ENCODE results near the gene PLCZ1.

PLCZ1 gene

DNA sequence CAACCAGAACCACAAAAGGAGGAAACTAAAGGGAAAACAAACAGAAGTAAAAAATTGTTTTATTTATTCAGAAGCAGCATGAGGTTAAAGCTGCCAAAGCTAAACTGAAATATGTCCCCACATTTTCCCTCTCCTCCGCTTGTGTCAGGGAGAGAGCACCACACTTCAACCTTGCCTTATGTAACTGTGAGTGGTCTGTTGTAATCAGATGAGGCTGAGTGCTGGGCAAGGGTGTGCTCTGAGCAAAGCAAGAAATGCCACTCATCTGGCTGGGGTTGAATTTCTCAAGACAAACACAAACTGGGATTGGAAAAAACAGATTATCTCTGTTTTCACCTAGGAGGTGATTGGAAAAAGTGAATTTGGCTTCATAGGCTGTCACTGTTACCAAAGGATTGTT is 12.3 kb upstream of the PLCZ1 start:
- Histone ChIP-seq H3K9me3 (ENCODE audit: control insufficient read depth, insufficient read depth, low read length) (no peaks in the 10 kb centered on the region), H3K27ac (ENCODE audit: low read length) (no peak overlapping the region), H3K36me3 (ENCODE audit: control insufficient read depth, insufficient read depth, low read length) (no peaks in the 10 kb centered on the region), H3K27me3 (ENCODE audit: control insufficient read depth, insufficient read depth, low read length) (no peaks in the 10 kb centered on the region), H3K4me1 (ENCODE audit: control insufficient read depth, insufficient read depth, low read length) (peaks cover 11% of the 10 kb centered on the region), H3K4me3 (ENCODE audit: low read length) (no peak overlapping the region)
- WGBS (ENCODE audit: insufficient coverage, insufficient read length), result no CpG with 5 or more reads among the region's 1 CpG
- no peak for DNase-seq (ENCODE audit: low read depth, low spot score)

DNA sequence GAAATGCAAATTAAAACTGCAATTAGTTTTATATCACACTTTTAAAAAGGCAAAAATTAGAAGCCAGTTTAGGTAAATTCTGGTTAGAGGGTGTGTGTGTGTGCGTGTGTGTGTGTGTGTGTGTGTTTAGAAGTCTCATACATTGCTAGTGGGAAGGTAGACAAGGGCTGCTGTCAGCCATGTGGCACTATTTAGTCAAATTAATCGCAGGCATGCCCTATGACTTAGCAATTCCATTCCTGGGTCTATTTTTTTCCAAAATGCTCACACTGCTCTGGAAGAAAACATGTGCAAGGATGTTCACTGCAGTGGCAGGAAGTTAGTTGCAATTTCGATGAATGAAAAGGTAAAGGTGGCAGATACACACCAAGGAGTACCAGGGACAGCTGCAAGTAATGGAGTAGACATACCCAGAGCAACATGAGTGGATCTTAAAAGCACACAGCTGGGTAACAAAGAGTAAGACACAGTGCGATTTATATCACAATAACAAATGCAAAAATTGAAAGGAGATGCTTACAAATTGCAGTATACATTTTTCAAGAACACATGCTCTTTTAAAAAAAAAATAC is 11.7 kb upstream of the PLCZ1 start:
- H3K4me3 ChIP-seq (ENCODE audit: low read length), result no peak overlapping the region
- H3K27ac ChIP-seq (ENCODE audit: low read length), result no peak overlapping the region
- H3K36me3 ChIP-seq (ENCODE audit: control insufficient read depth, insufficient read depth, low read length), result no peaks in the 10 kb centered on the region
- DNase-seq (ENCODE audit: low read depth, low spot score), result no peak
- H3K27me3 ChIP-seq (ENCODE audit: control insufficient read depth, insufficient read depth, low read length), result no peaks in the 10 kb centered on the region
- H3K9me3 ChIP-seq (ENCODE audit: control insufficient read depth, insufficient read depth, low read length), result no peaks in the 10 kb centered on the region
- peaks cover 11% of the 10 kb centered on the region for H3K4me1 ChIP-seq (ENCODE audit: control insufficient read depth, insufficient read depth, low read length)
- WGBS (ENCODE audit: insufficient coverage, insufficient read length), result no CpG with 5 or more reads among the region's 4 CpGs

DNA sequence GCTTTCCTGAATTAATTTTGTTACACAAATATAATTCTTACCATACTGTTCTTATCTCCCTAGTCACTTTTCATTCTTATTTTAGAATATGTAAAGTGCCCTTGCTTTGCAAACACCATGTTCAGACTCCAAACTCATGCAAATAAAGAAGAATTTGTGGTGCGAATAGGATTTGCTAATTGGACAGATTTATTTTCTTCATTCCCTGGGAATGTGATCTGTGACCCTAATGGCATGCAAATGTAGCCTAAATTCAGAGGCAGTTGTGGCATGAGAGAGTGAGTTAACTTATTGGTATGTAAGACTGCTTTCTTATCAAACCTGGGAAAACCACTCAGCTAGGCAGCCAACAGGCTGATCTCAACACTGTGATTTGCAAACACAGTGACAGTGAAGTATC is 10.1 kb upstream of the PLCZ1 start:
- no peak for DNase-seq (ENCODE audit: low read depth, low spot score)
- Histone ChIP-seq H3K36me3 (ENCODE audit: control insufficient read depth, insufficient read depth, low read length) (no peaks in the 10 kb centered on the region), H3K27ac (ENCODE audit: low read length) (no peak overlapping the region), H3K9me3 (ENCODE audit: control insufficient read depth, insufficient read depth, low read length) (no peaks in the 10 kb centered on the region), H3K4me3 (ENCODE audit: low read length) (no peak overlapping the region), H3K27me3 (ENCODE audit: control insufficient read depth, insufficient read depth, low read length) (no peaks in the 10 kb centered on the region), H3K4me1 (ENCODE audit: control insufficient read depth, insufficient read depth, low read length) (peaks cover 5% of the 10 kb centered on the region)
- no CpG with 5 or more reads among the region's 1 CpG for WGBS (ENCODE audit: insufficient coverage, insufficient read length)

DNA sequence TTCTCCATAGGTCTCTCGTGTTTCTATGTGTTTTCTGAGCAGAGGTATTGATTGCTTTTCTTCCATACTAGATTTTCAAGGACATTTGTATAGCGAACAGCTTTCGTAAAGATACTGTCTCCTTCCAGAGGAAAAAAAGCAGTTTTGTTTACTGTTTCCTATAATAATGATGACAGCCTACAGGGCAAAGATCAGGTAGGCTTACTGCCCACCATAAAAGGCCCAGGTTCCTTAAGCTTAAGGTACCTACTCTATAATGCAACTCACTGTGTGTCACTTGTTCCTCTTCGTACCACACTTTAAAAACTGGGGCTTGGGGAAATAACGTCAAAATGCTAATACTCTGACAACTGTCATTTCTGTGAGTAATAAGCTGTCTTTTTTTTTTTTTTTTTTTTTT is 6.7 kb downstream of the PLCZ1 start:
- no peak for DNase-seq (ENCODE audit: low read depth, low spot score)
- no CpG with 5 or more reads among the region's 5 CpGs for WGBS (ENCODE audit: insufficient coverage, insufficient read length)

DNA sequence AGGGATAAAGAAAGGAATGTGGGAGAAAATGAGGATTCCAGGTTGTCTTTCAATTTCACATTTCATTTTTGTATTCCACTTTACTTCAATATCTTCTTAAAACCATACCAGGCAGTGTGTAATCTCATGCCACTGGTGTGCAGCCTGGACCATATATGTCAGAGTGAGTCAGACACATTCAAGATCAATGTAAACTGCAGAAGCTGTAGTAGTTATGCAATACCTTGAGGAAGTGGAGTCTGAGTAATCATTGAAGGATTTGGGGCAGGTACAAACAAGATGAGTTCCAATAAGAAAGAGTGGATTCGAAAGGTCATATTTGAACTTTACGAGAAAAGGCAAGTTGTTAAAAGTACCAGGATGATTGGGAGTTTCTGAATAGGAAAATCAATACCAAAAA is 14.1 kb downstream of the PLCZ1 start:
- Histone ChIP-seq H3K4me3 (ENCODE audit: low read length) (no peak overlapping the region), H3K36me3 (ENCODE audit: control insufficient read depth, insufficient read depth, low read length) (no peaks in the 10 kb centered on the region), H3K9me3 (ENCODE audit: control insufficient read depth, insufficient read depth, low read length) (no peaks in the 10 kb centered on the region), H3K27me3 (ENCODE audit: control insufficient read depth, insufficient read depth, low read length) (no peaks in the 10 kb centered on the region), H3K27ac (ENCODE audit: low read length) (no peak overlapping the region), H3K4me1 (ENCODE audit: control insufficient read depth, insufficient read depth, low read length) (no peaks in the 10 kb centered on the region)
- no CpG with 5 or more reads among the region's 2 CpGs for WGBS (ENCODE audit: insufficient coverage, insufficient read length)
- DNase-seq (ENCODE audit: low read depth, low spot score), result no peak

More for the DNA sequence above, 6.7 kb downstream of the PLCZ1 start:
- Histone ChIP-seq H3K4me1 (ENCODE audit: control insufficient read depth, insufficient read depth, low read length) (no peaks in the 10 kb centered on the region), H3K27me3 (ENCODE audit: control insufficient read depth, insufficient read depth, low read length) (no peaks in the 10 kb centered on the region), H3K27ac (ENCODE audit: low read length) (no peak overlapping the region), H3K9me3 (ENCODE audit: control insufficient read depth, insufficient read depth, low read length) (no peaks in the 10 kb centered on the region), H3K4me3 (ENCODE audit: low read length) (no peak overlapping the region), H3K36me3 (ENCODE audit: control insufficient read depth, insufficient read depth, low read length) (no peaks in the 10 kb centered on the region)

DNA sequence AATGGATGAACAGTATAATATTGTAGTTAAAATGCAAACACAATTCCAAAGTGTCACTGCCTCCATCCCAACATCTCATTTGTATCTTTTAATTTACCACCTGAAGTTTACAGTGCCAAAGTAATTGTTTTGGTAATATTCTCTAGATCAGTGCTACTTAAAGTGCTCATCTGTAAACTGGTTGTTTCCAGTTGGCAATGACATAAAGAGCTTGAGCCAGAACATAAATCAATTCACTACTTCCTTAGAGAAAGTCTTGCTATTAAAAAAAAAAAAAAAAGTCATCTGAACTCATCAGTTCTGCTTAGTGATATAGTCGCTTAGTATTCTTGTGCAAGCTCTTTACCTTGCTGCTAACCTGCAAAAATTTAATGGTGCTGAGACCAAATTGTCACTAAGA is 16.4 kb downstream of the PLCZ1 start:
- Histone ChIP-seq H3K9me3 (ENCODE audit: control insufficient read depth, insufficient read depth, low read length) (no peaks in the 10 kb centered on the region), H3K4me3 (ENCODE audit: low read length) (no peak overlapping the region), H3K36me3 (ENCODE audit: control insufficient read depth, insufficient read depth, low read length) (no peaks in the 10 kb centered on the region), H3K4me1 (ENCODE audit: control insufficient read depth, insufficient read depth, low read length) (no peaks in the 10 kb centered on the region), H3K27me3 (ENCODE audit: control insufficient read depth, insufficient read depth, low read length) (no peaks in the 10 kb centered on the region), H3K27ac (ENCODE audit: low read length) (no peak overlapping the region)
- no CpG with 5 or more reads among the region's 1 CpG for WGBS (ENCODE audit: insufficient coverage, insufficient read length)
- DNase-seq (ENCODE audit: low read depth, low spot score), result no peak

DNA sequence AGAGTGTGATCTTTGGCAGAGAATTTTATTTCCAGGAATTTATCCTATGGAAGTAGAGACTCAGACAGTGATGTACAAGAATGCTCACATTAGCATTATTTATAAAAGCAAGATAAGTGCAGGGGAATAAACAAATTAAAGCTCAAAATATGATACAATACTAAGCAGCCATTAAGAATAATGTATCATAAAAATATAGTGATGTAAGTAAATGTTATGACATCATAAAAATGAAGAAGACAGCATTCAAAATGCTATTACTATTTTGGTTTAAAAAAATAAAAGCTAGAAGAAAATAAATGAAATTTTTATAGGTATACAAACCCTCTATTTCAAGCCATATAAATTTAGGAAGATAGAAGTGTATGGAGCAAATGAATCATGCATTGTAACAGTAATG is 17.1 kb downstream of the PLCZ1 start:
- Histone ChIP-seq H3K4me1 (ENCODE audit: control insufficient read depth, insufficient read depth, low read length) (no peaks in the 10 kb centered on the region), H3K36me3 (ENCODE audit: control insufficient read depth, insufficient read depth, low read length) (no peaks in the 10 kb centered on the region), H3K4me3 (ENCODE audit: low read length) (no peak overlapping the region), H3K9me3 (ENCODE audit: control insufficient read depth, insufficient read depth, low read length) (no peaks in the 10 kb centered on the region), H3K27me3 (ENCODE audit: control insufficient read depth, insufficient read depth, low read length) (no peaks in the 10 kb centered on the region), H3K27ac (ENCODE audit: low read length) (no peak overlapping the region)
- DNase-seq (ENCODE audit: low read depth, low spot score), result no peak

DNA sequence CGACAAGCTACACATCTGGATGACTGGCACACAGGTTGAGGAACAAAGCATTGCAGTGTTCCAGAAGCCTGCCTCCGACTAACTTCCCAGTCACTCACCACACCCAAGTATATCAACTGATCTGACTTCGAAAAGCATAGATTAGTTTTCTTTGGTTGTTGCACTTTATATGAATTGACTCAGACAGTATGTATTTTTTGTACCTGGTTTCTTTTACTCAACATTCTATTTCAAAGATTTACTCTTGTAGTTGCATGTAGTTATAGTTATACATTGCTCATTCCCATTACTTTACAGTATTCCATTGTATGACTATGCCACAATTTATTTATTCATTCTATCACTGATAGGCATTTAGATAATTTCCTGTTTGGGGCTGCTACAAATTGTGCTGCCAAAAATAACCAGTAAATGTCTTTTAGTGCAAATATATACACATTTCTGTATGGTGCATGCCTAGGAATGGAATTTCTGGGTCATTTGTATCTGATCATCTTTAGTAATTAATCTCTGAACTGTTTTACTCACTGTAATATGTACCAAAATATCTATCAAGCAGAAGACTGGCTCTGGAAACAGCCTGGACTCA is 17.8 kb downstream of the PLCZ1 start:
- Histone ChIP-seq H3K27me3 (ENCODE audit: control insufficient read depth, insufficient read depth, low read length) (no peaks in the 10 kb centered on the region), H3K4me1 (ENCODE audit: control insufficient read depth, insufficient read depth, low read length) (no peaks in the 10 kb centered on the region), H3K4me3 (ENCODE audit: low read length) (no peak overlapping the region), H3K9me3 (ENCODE audit: control insufficient read depth, insufficient read depth, low read length) (no peaks in the 10 kb centered on the region), H3K27ac (ENCODE audit: low read length) (no peak overlapping the region), H3K36me3 (ENCODE audit: control insufficient read depth, insufficient read depth, low read length) (no peaks in the 10 kb centered on the region)
- WGBS (ENCODE audit: insufficient coverage, insufficient read length), result no CpG with 5 or more reads among the region's 3 CpGs
- DNase-seq (ENCODE audit: low read depth, low spot score), result no peak

DNA sequence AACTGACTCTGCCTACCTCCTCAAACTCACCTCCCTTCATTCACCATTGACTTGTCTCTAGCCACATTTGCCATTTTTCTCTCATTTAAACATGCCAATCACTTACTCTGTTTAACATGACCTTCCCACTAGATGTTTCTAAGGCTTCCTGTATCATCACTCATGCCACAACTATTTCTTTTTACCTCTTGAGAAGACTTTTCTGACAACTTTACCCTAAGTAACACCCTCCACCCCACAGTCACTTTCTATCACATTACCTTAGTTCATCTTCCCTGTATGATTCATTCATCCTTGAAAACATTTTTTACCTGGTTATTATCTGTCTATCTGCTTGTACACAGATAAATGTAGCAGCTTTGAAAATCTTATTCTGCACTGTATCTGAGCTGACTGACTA is 19.4 kb downstream of the PLCZ1 start:
- no peak for DNase-seq (ENCODE audit: low read depth, low spot score)
- Histone ChIP-seq H3K27ac (ENCODE audit: low read length) (no peak overlapping the region), H3K27me3 (ENCODE audit: control insufficient read depth, insufficient read depth, low read length) (no peaks in the 10 kb centered on the region), H3K4me3 (ENCODE audit: low read length) (no peak overlapping the region), H3K36me3 (ENCODE audit: control insufficient read depth, insufficient read depth, low read length) (no peaks in the 10 kb centered on the region), H3K4me1 (ENCODE audit: control insufficient read depth, insufficient read depth, low read length) (no peaks in the 10 kb centered on the region), H3K9me3 (ENCODE audit: control insufficient read depth, insufficient read depth, low read length) (no peaks in the 10 kb centered on the region)

DNA sequence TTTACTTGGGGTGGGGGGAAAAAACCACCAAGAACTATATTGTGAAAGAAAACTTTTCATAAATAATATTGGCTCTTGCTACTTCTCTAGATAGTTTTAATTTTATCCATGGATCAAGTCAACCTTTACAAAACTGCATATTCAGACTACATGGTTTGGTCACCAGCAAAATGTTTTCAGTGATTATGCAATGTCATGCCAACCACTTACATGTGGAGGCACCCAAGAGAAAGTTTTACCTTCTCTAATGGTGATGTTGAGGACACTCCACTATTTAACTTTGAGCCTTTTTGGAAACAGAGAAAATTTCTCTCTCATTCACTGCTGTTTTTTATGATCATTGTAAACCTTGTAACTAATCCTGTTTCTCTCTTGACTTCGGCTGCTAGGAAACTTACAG is 21.6 kb downstream of the PLCZ1 start:
- Histone ChIP-seq H3K4me3 (ENCODE audit: low read length) (no peak overlapping the region), H3K4me1 (ENCODE audit: control insufficient read depth, insufficient read depth, low read length) (no peaks in the 10 kb centered on the region), H3K27me3 (ENCODE audit: control insufficient read depth, insufficient read depth, low read length) (no peaks in the 10 kb centered on the region), H3K9me3 (ENCODE audit: control insufficient read depth, insufficient read depth, low read length) (no peaks in the 10 kb centered on the region), H3K36me3 (ENCODE audit: control insufficient read depth, insufficient read depth, low read length) (no peaks in the 10 kb centered on the region), H3K27ac (ENCODE audit: low read length) (no peak overlapping the region)
- no peak for DNase-seq (ENCODE audit: low read depth, low spot score)
- no CpG with 5 or more reads among the region's 1 CpG for WGBS (ENCODE audit: insufficient coverage, insufficient read length)

DNA sequence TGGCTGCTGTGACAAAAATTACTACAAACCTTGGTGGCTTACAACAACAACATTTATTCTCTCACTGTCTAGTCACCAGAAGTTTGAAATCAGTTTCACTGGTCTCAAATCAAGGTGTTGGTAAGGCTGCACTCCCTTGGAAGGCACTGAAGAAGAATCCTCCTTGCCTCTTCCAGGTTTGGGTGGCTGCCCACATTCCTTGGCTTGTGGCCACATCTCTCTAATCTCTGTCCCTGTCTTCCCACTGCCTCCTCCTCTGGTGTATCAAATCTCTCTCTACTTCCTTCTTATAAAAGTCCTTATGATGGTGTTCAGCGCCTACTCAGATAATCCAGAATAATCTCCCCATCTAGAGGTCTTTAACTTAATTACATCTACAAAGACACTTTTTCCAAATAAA is 31.0 kb downstream of the PLCZ1 start:
- Histone ChIP-seq H3K27me3 (ENCODE audit: control insufficient read depth, insufficient read depth, low read length) (no peaks in the 10 kb centered on the region), H3K4me3 (ENCODE audit: low read length) (no peak overlapping the region), H3K36me3 (ENCODE audit: control insufficient read depth, insufficient read depth, low read length) (no peaks in the 10 kb centered on the region), H3K27ac (ENCODE audit: low read length) (no peak overlapping the region), H3K4me1 (ENCODE audit: control insufficient read depth, insufficient read depth, low read length) (no peaks in the 10 kb centered on the region; the same call in 1 of the 2 replicates), H3K9me3 (ENCODE audit: control insufficient read depth, insufficient read depth, low read length) (no peaks in the 10 kb centered on the region)
- WGBS (ENCODE audit: insufficient coverage, insufficient read length), result no CpG with 5 or more reads among the region's 1 CpG
- no peak for DNase-seq (ENCODE audit: low read depth, low spot score)
